SH-SY5Y (cell line): ENCODE results near the gene ZNF263.

ENCODE experiments used
- GATA2 ChIP-seq: IDR thresholded peaks from 2 replicates; pipeline ENCODE4 v1.6.1; 2011; ENCODE audit warnings: mild to moderate bottlenecking, low read depth, low read length
- GATA3 ChIP-seq: IDR thresholded peaks from 2 replicates; pipeline ENCODE4 v1.6.1; 2011; ENCODE audit warnings: low read depth, mild to moderate bottlenecking, low read length, moderate library complexity

- TF ChIP-seq GATA2 = no peak
- no peak for TF ChIP-seq GATA3
Measured at GRCh38 chr16:3327514-3327913, 44.2 kb downstream of the ZNF263 start.
